ENCODE results near the gene PPFIBP2. TPM values are rescaled to one million over a fixed set of nuclear protein-coding genes. Genes with fewer than 3 reads are reported as not detected.

PPFIBP2 gene
- total and polyA plus RNA-seq, 2 of the 13 experiments (the other 11 are each of a cell fraction or from before 2014, with no cell fraction given), result 15.0 to 52.5 TPM

- TF ChIP-seq ZNF407 (CRISPR knock-in tag; IDR thresholded peaks at IDR 0.05; ENCODE audit: not compliant biosample characterization) (no peak), ZNF83 (CRISPR knock-in tag; IDR thresholded peaks at IDR 0.05; ENCODE audit: borderline replicate concordance) (no peak), ZMYM4 (CRISPR knock-in tag; IDR thresholded peaks at IDR 0.05) (no peak; the same call in 1 of the 2 replicates), KAT2B (IDR thresholded peaks at IDR 0.05; ENCODE audit: borderline replicate concordance, low read depth, low read length) (no peak), HNRNPL (IDR thresholded peaks at IDR 0.05; ENCODE audit: low read depth, low read length) (no peak), POGK (CRISPR knock-in tag; conservative IDR thresholded peaks at IDR 0.05) (no peak), ATF6 (CRISPR knock-in tag; conservative IDR thresholded peaks at IDR 0.05) (no peak), ZNF577 (CRISPR knock-in tag; IDR thresholded peaks at IDR 0.05; ENCODE audit: borderline replicate concordance, low read depth) (no peak), KAT7 (CRISPR knock-in tag; IDR thresholded peaks at IDR 0.05; ENCODE audit: borderline replicate concordance) (no peak), ZNF552 (CRISPR knock-in tag; IDR thresholded peaks at IDR 0.05; ENCODE audit: borderline replicate concordance) (no peak), NAIF1 (CRISPR knock-in tag; IDR thresholded peaks at IDR 0.05; ENCODE audit: borderline replicate concordance) (no peak), HOXA9 (CRISPR knock-in tag; IDR thresholded peaks at IDR 0.05; ENCODE audit: borderline replicate concordance) (no peak), GATA4 (IDR thresholded peaks at IDR 0.05; ENCODE audit: borderline replicate concordance, low read depth) (0 out of 2 replicates have a peak, but pooled peaks have one; percentile 42), RNF2 (conservative IDR thresholded peaks at IDR 0.05; ENCODE audit: low read depth) (no peak), TOPORS (CRISPR knock-in tag; IDR thresholded peaks at IDR 0.05) (no peak), RCOR2 (CRISPR knock-in tag; IDR thresholded peaks at IDR 0.05) (peak; percentile 39; the same call in 1 of the 2 replicates), GTF3A (CRISPR knock-in tag; conservative IDR thresholded peaks at IDR 0.05) (no peak), ZNF75D (CRISPR knock-in tag; IDR thresholded peaks at IDR 0.05; ENCODE audit: borderline replicate concordance) (no peak)
Measured at GRCh38 chr11:7572001-7572712, 58.4 kb downstream of the PPFIBP2 start (continued).
